Measurements from ENCODE around the gene LRP8.

DNA sequence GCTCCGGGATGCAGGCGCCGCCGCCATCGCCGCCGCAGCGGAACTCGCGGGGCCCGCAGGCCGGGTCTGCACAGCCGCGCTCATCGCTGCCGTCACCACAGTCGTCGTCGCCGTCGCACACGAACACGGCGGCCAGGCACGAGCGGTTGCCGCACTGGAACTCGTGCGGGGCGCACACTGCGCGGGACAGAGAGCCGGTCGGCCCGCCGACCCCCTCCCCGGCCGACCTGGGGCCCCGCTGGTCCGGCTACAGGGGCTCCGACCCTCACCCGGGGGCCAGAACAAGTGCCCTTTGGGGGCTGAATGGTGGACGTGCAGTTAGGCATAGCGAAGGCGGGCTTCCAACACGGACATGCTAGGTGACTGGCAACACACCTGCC is 51.0 kb downstream of the LRP8 start:
- TF ChIP-seq CTCF (IDR thresholded peaks at IDR 0.05) (no peak), EZH2 (IDR thresholded peaks at IDR 0.05; ENCODE audit: borderline replicate concordance, insufficient read depth, low read depth, low read length, poor library complexity, severe bottlenecking) (no peak)

All from B cell (primary cell).